ENCODE results near the gene PIGQ. TPM values are rescaled to one million over a fixed set of nuclear protein-coding genes. Genes with fewer than 3 reads are reported as not detected.

Gene PIGQ
- total and polyA plus RNA-seq, 8 donors = 14.3 to 217 (median 48.2) TPM

DNA sequence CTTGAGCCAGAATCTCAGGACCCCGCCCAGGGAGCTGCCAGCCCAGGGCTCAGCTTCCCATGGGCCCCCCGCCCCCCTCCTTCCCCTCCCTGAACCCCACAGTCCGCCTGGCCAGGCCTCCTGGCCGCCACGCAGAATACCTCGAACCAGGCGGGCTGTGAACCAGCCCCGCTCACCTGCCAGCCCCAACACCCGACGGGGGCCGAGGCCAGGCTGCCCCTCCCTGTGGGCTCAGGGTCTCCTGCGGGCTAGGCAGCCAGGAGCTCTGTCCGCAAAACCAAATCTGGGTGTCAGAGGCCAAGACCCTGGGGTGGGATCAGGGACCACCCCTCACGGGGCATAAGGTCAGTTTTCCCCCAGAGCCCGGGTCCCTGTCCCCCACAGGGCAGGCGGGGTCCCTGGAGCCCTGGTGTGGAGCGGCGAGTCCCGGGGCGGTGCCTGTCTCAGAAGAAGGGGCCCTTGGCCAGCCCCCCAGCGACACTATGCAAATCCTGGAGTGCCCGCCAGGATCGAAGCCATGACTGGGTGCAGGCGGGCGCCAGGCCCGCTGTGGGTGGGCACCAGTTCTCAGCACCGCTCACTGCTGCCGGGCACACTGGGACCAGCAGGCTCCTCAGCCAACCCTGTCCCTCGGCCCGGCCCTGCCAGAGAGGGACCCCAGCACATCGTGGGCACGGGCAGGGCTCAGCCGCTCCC lies 16.0 kb upstream of the PIGQ start:
- WGBS, 5 donors = 92 to 96% (median 93%) methylated on average over 15 to 33 of the region's 33 CpGs
- Histone ChIP-seq H3K4me1 (peaks cover 0 to 5% (median 0%) of the 10 kb centered on the region in 4 donors), H3K36me3 (peaks cover 39 to 56% (median 52%) of the 10 kb centered on the region in 4 donors), H3K27ac (no peak overlapping the region), H3K4me3 (no peak overlapping the region), H3K9me3 (no peaks in the 10 kb centered on the region), H3K27me3 (peaks cover 0 to 19% (median 4%) of the 10 kb centered on the region in 3 donors)
- intact Hi-C loops (cut with DNase I; ENCODE audit: low total_unique reads) = no loop called here
- DNase-seq = no peak
- no peak for TF ChIP-seq POLR2A (IDR thresholded peaks at IDR 0.05)
- no peak for TF ChIP-seq POLR2AphosphoS5 (IDR thresholded peaks at IDR 0.05)
- TF ChIP-seq EP300 (IDR thresholded peaks at IDR 0.05) = no peak
- TF ChIP-seq, protein P1, sequence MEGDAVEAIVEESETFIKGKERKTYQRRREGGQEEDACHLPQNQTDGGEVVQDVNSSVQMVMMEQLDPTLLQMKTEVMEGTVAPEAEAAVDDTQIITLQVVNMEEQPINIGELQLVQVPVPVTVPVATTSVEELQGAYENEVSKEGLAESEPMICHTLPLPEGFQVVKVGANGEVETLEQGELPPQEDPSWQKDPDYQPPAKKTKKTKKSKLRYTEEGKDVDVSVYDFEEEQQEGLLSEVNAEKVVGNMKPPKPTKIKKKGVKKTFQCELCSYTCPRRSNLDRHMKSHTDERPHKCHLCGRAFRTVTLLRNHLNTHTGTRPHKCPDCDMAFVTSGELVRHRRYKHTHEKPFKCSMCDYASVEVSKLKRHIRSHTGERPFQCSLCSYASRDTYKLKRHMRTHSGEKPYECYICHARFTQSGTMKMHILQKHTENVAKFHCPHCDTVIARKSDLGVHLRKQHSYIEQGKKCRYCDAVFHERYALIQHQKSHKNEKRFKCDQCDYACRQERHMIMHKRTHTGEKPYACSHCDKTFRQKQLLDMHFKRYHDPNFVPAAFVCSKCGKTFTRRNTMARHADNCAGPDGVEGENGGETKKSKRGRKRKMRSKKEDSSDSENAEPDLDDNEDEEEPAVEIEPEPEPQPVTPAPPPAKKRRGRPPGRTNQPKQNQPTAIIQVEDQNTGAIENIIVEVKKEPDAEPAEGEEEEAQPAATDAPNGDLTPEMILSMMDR (IDR thresholded peaks at IDR 0.05) = no peak

DNA sequence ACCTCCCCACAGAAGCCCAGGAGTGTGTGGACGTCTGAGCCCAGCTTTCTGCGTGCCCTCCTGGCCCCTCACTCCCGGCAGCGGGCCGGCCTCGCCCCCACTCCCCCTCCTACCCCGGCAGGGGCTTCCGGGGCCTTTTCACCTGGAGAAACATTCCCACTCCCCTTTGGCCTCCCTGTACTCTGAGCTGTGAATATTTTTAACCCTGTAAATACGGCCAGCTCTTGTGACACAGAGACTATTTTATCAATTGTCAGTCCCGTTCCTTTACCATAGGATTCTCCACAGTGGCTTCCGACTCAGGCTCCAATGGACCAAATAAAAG lies 15.5 kb upstream of the PIGQ start:
- DNase-seq = no peak
- Histone ChIP-seq H3K36me3 (peaks cover 34 to 51% (median 47%) of the 10 kb centered on the region in 4 donors), H3K4me3 (no peak overlapping the region), H3K9me3 (no peaks in the 10 kb centered on the region), H3K4me1 (peaks cover 0 to 8% (median 2%) of the 10 kb centered on the region in 4 donors), H3K27me3 (peaks cover 0 to 24% (median 10%) of the 10 kb centered on the region in 3 donors), H3K27ac (no peak overlapping the region)
- intact Hi-C loops (cut with DNase I; ENCODE audit: low total_unique reads) = no loop called here
- TF ChIP-seq, protein P1 (IDR thresholded peaks at IDR 0.05) = no peak
- no peak for TF ChIP-seq POLR2AphosphoS5 (IDR thresholded peaks at IDR 0.05)
- no peak for TF ChIP-seq EP300 (IDR thresholded peaks at IDR 0.05)
- no peak for TF ChIP-seq POLR2A (IDR thresholded peaks at IDR 0.05)
- 77 to 91% (median 82%) methylated on average over 11 of the region's 11 CpGs for WGBS, 5 donors

DNA sequence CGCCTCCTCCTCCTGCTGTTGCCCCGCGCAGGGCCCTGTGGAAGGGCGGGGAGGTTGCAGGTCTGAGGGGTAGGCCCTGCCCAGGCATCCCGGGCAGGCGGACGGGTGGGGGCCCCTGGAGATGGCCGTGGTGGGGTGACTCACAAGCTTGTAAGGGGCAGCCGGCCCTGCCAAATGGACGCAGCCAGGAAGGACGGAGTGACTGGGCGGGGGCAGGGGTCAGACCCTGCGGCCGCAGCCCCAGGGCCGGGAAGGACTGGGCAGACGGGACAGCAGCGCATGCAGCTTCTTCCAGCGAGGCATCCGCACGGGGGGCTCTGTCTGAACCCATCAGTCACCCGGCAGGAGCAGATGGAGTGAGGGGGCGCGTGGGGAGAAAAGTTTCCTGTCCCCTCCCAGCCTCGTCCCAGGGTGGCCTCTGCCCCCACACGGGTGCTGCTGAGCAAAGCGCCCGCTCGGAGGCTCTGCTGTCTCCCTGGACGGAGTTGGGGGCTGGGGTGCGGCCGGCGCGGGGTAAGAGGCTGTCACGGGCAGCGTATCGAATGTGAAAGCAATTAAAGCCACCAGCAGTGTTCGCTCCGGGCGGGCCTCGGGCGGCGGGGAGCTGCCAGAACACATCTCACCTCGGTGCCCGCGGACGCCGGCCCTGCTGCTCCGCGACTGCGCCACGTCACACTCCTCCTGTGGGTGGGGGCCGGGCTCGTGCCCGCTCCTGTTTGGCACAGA lies 15.0 kb upstream of the PIGQ start:
- peaks cover 5 to 29% (median 15%) of the 10 kb centered on the region in 3 donors for H3K27me3 ChIP-seq
- no peak for TF ChIP-seq EP300 (IDR thresholded peaks at IDR 0.05)
- no peak for TF ChIP-seq POLR2AphosphoS5 (IDR thresholded peaks at IDR 0.05)
- TF ChIP-seq POLR2A (IDR thresholded peaks at IDR 0.05) = no peak
- TF ChIP-seq, protein P1 (IDR thresholded peaks at IDR 0.05) = no peak
- no peak overlapping the region for H3K27ac ChIP-seq
- no peak overlapping the region for H3K4me3 ChIP-seq
- intact Hi-C loops (cut with DNase I; ENCODE audit: low total_unique reads) = no loop called here
- peaks cover 4 to 13% (median 8%) of the 10 kb centered on the region in 4 donors for H3K4me1 ChIP-seq
- no peak for DNase-seq
- peaks cover 29 to 46% (median 41%) of the 10 kb centered on the region in 4 donors for H3K36me3 ChIP-seq
- no peaks in the 10 kb centered on the region for H3K9me3 ChIP-seq
- 73 to 84% (median 83%) methylated on average over 45 to 54 of the region's 54 CpGs for WGBS, 5 donors

DNA sequence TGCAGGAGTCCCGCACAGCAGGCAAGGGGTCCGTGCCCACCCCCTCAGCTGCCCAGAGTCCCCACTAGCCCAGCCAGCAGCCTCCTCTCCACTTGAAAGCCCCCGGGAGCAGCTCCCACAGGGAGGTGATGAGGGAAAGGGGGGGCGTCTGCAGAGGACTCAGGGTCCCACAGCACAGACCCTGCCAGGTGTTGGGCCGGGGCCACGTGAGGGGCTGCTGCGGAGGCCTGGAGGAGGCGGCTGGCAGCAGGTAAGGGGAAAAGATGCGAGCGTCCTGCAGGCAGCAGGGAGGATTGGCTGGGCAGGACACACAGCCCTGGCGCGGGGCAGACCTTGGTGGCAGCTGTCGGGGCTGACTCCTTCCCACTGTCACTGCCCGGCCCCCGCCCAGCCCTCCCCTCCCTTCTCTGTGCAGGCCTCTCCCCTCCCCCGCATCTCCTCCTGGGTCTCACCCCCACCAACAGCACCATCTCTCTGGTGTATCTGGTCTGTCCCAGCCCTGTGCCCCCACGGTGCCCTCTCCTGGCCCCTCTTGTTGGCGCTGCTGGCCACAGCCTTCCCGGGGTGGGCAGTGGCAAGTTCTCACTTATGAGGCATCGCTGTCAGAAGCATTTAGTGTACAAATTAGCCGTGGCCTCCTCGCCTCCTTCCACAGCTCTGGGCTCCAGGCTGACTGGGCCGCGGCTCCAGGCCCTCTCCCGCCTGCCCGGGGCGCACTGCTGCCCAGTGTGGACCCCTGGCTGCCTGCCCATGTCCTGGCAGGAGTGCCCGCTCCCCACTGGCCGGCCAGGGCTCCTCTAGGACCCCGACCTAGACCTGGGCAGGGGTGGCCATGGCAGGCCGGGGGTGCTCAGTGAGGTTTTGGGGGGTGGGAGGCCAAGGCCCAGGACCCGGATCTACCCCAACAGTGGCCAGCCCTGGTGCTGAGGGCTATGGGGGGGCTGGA lies 14.0 kb upstream of the PIGQ start:
- DNase-seq = no peak
- Histone ChIP-seq H3K4me1 (peaks cover 11 to 16% (median 14%) of the 10 kb centered on the region in 4 donors), H3K9me3 (no peaks in the 10 kb centered on the region), H3K27me3 (peaks cover 12 to 39% (median 25%) of the 10 kb centered on the region in 3 donors), H3K4me3 (no peak overlapping the region), H3K36me3 (peaks cover 27 to 38% (median 34%) of the 10 kb centered on the region in 4 donors), H3K27ac (no peak overlapping the region)
- WGBS, 5 donors = 71 to 85% (median 78%) methylated on average over 19 to 32 of the region's 32 CpGs
- TF ChIP-seq POLR2A (IDR thresholded peaks at IDR 0.05) = no peak
- TF ChIP-seq POLR2AphosphoS5 (IDR thresholded peaks at IDR 0.05) = no peak
- TF ChIP-seq, protein P1 (IDR thresholded peaks at IDR 0.05) = no peak
- no peak for TF ChIP-seq EP300 (IDR thresholded peaks at IDR 0.05)
- intact Hi-C loops (cut with DNase I; ENCODE audit: low total_unique reads) = no loop called here
